ENCODE results near the gene MIOX.

- TF ChIP-seq CTCF (conservative IDR thresholded peaks at IDR 0.05; ENCODE audit: low read depth, low read length) (peak; percentile 64; the same call in 1 of the 2 replicates), EZH2 (IDR thresholded peaks at IDR 0.05; ENCODE audit: borderline replicate concordance, low read depth, low read length, poor library complexity, severe bottlenecking) (no peak)
These were observed 38.6 kb downstream of the MIOX start, which contains the start of gene SCO2 for GRCh38 chr22:50525104-50525857.
